ENCODE results near the gene MTHFSD. TPM values are rescaled to one million over a fixed set of nuclear protein-coding genes. Genes with fewer than 3 reads are reported as not detected.

Gene MTHFSD
- total RNA-seq, 1 experiment from 2014 or later: 11.7 TPM

GRCh38 chr16:86542756-86543750 is 12.0 kb downstream of the MTHFSD start:
- no peak overlapping the region for H3K27ac ChIP-seq
- no peak overlapping the region for H3K4me3 ChIP-seq
- DNase-seq (ENCODE audit: low read depth in 1 of 2, low spot score in 2 of 2): no peak
- H3K9me3 ChIP-seq (replicated peaks): no peaks in the 10 kb centered on the region
- no peaks in the 10 kb centered on the region for H3K27me3 ChIP-seq (replicated peaks)
- peaks cover 78% of the 10 kb centered on the region for H3K36me3 ChIP-seq
- no peaks in the 10 kb centered on the region for H3K4me1 ChIP-seq (replicated peaks)

DNA sequence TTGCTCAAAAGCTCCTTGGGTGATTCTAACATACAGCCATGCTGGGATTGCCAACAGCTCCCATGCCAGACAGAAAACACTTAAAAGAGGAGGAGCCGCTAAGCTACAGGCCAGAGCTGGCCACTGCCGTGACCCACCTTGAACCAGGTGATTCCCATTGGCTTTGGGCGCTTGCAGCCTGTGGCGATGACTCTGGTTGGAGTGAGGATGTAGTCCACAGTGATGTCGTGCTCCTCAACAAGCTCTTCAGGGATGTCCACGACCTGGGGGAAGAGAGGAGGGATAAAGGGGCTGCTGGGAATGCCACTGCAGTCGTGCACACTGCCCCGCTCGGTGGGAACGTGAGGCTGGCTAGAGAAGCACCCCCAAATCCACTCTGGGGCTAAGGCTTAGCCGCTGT is 13.5 kb downstream of the MTHFSD start:
- H3K27me3 ChIP-seq (replicated peaks): no peaks in the 10 kb centered on the region
- no peaks in the 10 kb centered on the region for H3K9me3 ChIP-seq (replicated peaks)
- no peak overlapping the region for H3K4me3 ChIP-seq
- H3K4me1 ChIP-seq (replicated peaks): no peaks in the 10 kb centered on the region
- DNase-seq (ENCODE audit: low read depth in 1 of 2, low spot score in 2 of 2): no peak
- peaks cover 79% of the 10 kb centered on the region for H3K36me3 ChIP-seq
- no peak overlapping the region for H3K27ac ChIP-seq

- peaks cover 81% of the 10 kb centered on the region for H3K36me3 ChIP-seq
- no peak for DNase-seq (ENCODE audit: low read depth in 1 of 2, low spot score in 2 of 2)
- H3K4me1 ChIP-seq (replicated peaks): no peaks in the 10 kb centered on the region
Observed at GRCh38 chr16:86540894-86541293, 14.1 kb downstream of the MTHFSD start.

GRCh38 chr16:86538196-86538780 is 16.7 kb downstream of the MTHFSD start:
- Histone ChIP-seq H3K4me1 (replicated peaks) (peaks cover 6% of the 10 kb centered on the region; the same call in 1 of the 2 replicates), H3K27me3 (replicated peaks) (no peaks in the 10 kb centered on the region), H3K27ac (no peak overlapping the region), H3K9me3 (replicated peaks) (no peaks in the 10 kb centered on the region), H3K36me3 (peaks cover 63% of the 10 kb centered on the region), H3K4me3 (no peak overlapping the region)
- no peak for DNase-seq (ENCODE audit: low read depth in 1 of 2, low spot score in 2 of 2)

More at GRCh38 chr16:86540894-86541293, 14.1 kb downstream of the MTHFSD start:
- no peak overlapping the region for H3K4me3 ChIP-seq
- H3K27me3 ChIP-seq (replicated peaks): no peaks in the 10 kb centered on the region
- no peak overlapping the region for H3K27ac ChIP-seq
- H3K9me3 ChIP-seq (replicated peaks): no peaks in the 10 kb centered on the region

GRCh38 chr16:86537486-86537885 is 17.5 kb downstream of the MTHFSD start:
- H3K4me3 ChIP-seq: no peak overlapping the region
- no peaks in the 10 kb centered on the region for H3K9me3 ChIP-seq (replicated peaks)
- H3K27me3 ChIP-seq (replicated peaks): no peaks in the 10 kb centered on the region
- H3K27ac ChIP-seq: no peak overlapping the region
- H3K36me3 ChIP-seq: peaks cover 58% of the 10 kb centered on the region
- H3K4me1 ChIP-seq (replicated peaks): peaks cover 6% of the 10 kb centered on the region; the same call in 1 of the 2 replicates
- DNase-seq (ENCODE audit: low read depth in 1 of 2, low spot score in 2 of 2): no peak

DNA sequence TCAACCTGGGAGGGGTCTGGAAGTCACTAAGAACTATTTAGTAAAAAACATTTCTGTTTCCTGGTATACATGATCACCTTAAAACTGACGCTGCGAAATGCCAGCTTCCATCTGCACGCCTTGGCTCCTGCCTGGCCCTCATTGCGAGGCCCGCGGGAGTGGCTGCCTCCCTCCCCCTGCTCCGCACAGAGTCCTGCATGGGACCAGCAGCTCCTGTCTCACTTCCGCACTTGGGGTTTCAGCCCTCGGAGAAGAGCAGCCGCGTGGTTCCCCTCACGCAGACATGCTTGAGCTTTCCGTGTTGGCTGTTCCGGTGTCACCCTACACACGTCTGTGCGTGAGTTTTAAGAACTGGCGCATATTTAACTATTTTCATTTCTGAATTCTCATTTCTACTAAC is 18.4 kb downstream of the MTHFSD start:
- peaks cover 6% of the 10 kb centered on the region; the same call in 1 of the 2 replicates for H3K4me1 ChIP-seq (replicated peaks)
- H3K4me3 ChIP-seq: no peak overlapping the region
- no peaks in the 10 kb centered on the region for H3K27me3 ChIP-seq (replicated peaks)
- H3K9me3 ChIP-seq (replicated peaks): no peaks in the 10 kb centered on the region
- no peak for DNase-seq (ENCODE audit: low read depth in 1 of 2, low spot score in 2 of 2)
- H3K27ac ChIP-seq: no peak overlapping the region
- H3K36me3 ChIP-seq: peaks cover 49% of the 10 kb centered on the region

DNA sequence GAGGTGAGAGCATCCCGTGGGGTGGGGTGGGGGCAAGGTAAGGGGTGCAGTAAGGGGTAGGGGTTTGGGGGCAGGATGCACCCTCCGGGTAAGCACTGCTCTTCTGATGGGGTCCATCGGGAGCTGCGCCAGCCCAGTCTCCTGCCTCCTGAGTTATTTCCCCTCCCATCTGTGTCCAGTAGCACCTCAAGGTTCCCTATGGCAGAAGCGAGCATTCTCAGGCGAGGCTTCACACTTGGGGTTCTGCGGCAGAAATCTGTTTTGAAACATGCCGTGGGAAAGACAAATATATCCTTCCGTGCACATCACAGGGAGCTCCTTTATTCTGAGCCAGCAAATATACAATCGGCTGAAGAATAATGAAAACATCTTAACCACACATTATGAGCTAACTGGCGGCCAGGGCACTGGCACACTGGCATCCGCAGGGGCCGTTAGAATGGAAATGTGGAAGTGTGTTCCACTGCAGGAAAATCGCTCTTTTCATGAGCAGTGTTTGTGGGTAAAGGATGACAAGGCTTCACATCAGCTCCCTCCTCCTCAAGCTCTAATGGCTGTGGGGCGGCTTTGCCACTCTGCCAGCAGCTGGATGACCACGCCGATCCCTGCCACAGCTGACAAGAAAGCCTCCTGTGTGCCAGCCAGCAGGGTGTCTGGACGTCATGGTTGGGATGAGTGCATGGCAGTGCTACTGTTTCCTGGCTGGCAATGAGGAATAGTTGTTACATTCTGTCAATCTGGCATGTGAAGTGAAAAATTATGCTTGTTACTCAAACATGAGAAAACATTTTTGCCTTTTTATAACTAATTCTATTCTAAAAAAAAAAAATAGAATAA is 20.0 kb downstream of the MTHFSD start:
- H3K4me3 ChIP-seq: no peak overlapping the region
- H3K4me1 ChIP-seq (replicated peaks): peaks cover 6% of the 10 kb centered on the region; the same call in 1 of the 2 replicates
- H3K9me3 ChIP-seq (replicated peaks): no peaks in the 10 kb centered on the region
- no peaks in the 10 kb centered on the region for H3K27me3 ChIP-seq (replicated peaks)
- H3K27ac ChIP-seq: no peak overlapping the region
- peak in 1 of 2 experiments; percentile 68 for DNase-seq (ENCODE audit: low read depth in 1 of 2, low spot score in 2 of 2)
- peaks cover 33% of the 10 kb centered on the region for H3K36me3 ChIP-seq

DNA sequence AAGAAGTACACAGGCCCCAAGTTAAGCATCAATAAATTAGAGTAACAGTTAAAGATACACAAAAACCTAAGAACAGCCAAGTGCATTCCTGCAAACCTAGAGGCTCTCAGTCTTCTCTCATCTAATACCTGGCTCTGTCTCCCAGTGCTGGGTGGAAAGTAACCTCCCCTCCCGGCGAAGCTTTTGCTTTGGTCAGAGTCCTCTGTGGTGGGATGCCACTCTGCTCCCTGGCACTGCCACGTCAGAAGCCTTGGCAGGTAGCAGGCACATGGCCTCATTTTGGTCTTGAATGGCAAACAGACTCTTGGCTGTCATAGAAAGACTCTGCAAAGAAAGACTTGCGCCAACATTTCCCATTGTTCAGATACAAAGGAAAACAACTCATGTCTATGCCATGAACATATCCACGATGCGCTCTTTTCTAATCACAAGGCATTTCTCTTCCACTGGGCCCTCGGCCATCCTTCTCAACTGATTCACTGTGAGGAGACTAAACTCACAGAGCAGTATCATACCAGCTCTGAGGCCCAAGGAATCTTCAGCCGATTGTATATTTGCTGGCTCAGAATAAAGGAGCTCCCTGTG is 21.2 kb downstream of the MTHFSD start:
- H3K9me3 ChIP-seq (replicated peaks): no peaks in the 10 kb centered on the region
- H3K27me3 ChIP-seq (replicated peaks): no peaks in the 10 kb centered on the region
- H3K4me3 ChIP-seq: no peak overlapping the region
- H3K36me3 ChIP-seq: peaks cover 23% of the 10 kb centered on the region
- H3K27ac ChIP-seq: no peak overlapping the region
- H3K4me1 ChIP-seq (replicated peaks): peaks cover 14% of the 10 kb centered on the region
- DNase-seq (ENCODE audit: low read depth in 1 of 2, low spot score in 2 of 2): no peak

- no peak for DNase-seq (ENCODE audit: low read depth in 1 of 2, low spot score in 2 of 2)
- H3K4me1 ChIP-seq (replicated peaks): peaks cover 14% of the 10 kb centered on the region
- H3K27me3 ChIP-seq (replicated peaks): no peaks in the 10 kb centered on the region
- peaks cover 16% of the 10 kb centered on the region for H3K36me3 ChIP-seq
- no peak overlapping the region for H3K27ac ChIP-seq
- H3K4me3 ChIP-seq: no peak overlapping the region
- H3K9me3 ChIP-seq (replicated peaks): no peaks in the 10 kb centered on the region
Observed at GRCh38 chr16:86533076-86533475, 22.0 kb downstream of the MTHFSD start.

DNA sequence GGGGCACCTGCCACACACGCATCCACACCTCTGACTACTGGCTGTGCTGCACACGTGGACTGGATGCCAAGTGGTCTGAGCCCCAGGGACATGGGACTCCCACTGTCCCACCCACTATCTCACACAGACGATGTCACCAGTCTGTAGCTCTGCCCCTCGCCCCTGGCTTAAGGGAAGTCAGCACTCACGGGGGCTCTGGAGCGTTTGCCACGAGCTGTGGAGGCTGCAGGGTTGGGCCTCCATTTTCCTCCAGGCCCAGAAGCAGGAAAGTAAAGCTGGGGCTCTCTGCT is 22.6 kb downstream of the MTHFSD start:
- no peaks in the 10 kb centered on the region for H3K27me3 ChIP-seq (replicated peaks)
- peaks cover 14% of the 10 kb centered on the region for H3K4me1 ChIP-seq (replicated peaks)
- H3K27ac ChIP-seq: no peak overlapping the region
- H3K9me3 ChIP-seq (replicated peaks): no peaks in the 10 kb centered on the region
- no peak overlapping the region for H3K4me3 ChIP-seq
- H3K36me3 ChIP-seq: peaks cover 10% of the 10 kb centered on the region
- DNase-seq (ENCODE audit: low read depth in 1 of 2, low spot score in 2 of 2): no peak

DNA sequence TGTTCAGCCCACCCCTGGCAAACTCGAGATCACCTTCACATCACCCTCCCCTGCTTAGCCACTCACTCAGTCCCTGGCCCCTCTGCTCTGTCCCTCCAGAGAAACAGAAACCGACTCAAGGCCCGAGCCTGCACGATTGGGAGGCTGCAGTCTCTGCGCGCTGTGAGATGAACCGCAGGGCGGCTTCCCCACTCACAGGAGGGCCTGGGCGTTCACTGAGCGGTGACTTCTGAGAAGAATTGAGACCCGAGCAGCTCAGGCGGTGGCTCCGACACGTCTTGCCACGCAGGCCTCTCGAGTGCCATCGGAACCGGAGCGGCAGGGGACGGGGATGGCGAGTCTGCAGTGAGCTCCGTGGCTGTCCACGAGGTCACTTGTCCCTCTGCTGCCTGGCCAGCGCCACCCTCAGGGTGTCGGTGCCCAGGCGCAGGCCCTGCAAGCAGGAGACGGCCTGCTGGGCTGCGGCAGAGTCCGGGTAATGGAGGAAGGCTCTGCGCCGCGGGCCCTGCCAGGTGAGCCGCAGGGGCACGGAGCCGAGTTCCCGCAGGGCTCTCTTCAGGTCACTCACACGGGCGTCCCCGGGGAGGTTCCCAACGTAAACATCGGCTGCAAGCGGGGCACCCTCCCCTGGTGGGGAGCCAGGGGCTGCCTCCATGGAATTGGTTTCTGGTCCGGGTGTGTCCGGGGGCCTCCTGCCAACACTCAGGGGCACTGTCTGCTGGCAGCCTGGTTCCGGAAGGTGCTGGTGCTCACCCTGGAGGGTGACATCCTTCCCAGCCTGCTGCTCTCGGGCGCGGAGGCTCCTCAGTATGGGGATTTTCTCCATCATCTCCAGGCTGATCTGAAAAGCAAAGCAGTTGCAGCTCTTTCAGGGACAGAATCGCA is 23.2 kb downstream of the MTHFSD start:
- H3K27ac ChIP-seq: no peak overlapping the region
- no peak for DNase-seq (ENCODE audit: low read depth in 1 of 2, low spot score in 2 of 2)

GRCh38 chr16:86531191-86531545 is 23.9 kb downstream of the MTHFSD start:
- Histone ChIP-seq H3K27ac (no peak overlapping the region), H3K9me3 (replicated peaks) (no peaks in the 10 kb centered on the region), H3K27me3 (replicated peaks) (no peaks in the 10 kb centered on the region), H3K4me1 (replicated peaks) (peaks cover 14% of the 10 kb centered on the region), H3K36me3 (peaks cover 4% of the 10 kb centered on the region), H3K4me3 (no peak overlapping the region)
- no peak for DNase-seq (ENCODE audit: low read depth in 1 of 2, low spot score in 2 of 2)

More for the DNA sequence above, 23.2 kb downstream of the MTHFSD start:
- peaks cover 6% of the 10 kb centered on the region for H3K36me3 ChIP-seq
- H3K27me3 ChIP-seq (replicated peaks): no peaks in the 10 kb centered on the region
- H3K9me3 ChIP-seq (replicated peaks): no peaks in the 10 kb centered on the region
- H3K4me3 ChIP-seq: no peak overlapping the region
- H3K4me1 ChIP-seq (replicated peaks): peaks cover 14% of the 10 kb centered on the region
